HK-2 (cell line): ENCODE measurements around the gene NECAB2.

ENCODE experiments used
- DNase-seq: peaks from one replicate; pipeline ENCODE4 v3.0.0-alpha.2; 2018; ENCODE audit not compliant: unreplicated experiment

The NECAB2 gene

DNA sequence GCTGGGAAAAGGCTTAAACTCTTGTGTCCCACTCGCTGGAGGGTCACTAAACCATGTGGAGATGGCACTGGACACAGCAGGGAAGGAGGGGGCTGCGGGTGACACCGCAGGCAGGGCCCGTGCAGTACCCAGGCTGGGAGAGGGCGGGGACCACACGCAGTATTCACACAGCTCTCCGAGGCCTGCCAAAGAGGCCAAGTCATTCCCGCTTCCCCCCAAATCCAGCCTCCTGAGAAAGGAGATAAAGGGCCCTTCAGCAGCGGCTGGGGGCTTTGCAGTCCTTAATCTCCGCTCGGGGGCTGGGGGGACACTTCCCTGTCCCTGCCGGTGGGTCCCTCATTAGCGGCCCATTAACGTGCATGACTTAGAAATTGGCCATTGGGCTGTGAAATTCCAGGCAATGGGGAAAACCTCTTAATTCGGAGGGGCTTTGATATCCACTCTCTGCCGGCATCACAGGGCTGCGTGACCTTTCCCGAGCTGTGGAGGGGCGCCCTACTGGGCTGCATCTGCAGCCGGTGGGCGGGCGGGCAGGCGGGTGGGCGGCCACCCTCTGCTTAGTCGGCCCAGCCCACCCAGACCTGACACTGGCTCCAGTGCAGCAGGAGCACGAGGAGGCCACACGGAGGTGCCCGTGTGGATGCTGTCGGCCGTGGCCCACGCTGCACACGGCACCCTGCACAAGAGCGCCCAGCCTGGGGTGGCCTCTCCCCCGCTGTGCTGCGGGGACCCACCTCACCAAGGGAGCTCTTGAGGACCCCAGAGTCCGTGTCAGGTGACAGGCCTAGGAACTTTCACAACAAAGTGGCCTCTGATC is 77.2 kb downstream of the NECAB2 start:
- no peak for DNase-seq

DNA sequence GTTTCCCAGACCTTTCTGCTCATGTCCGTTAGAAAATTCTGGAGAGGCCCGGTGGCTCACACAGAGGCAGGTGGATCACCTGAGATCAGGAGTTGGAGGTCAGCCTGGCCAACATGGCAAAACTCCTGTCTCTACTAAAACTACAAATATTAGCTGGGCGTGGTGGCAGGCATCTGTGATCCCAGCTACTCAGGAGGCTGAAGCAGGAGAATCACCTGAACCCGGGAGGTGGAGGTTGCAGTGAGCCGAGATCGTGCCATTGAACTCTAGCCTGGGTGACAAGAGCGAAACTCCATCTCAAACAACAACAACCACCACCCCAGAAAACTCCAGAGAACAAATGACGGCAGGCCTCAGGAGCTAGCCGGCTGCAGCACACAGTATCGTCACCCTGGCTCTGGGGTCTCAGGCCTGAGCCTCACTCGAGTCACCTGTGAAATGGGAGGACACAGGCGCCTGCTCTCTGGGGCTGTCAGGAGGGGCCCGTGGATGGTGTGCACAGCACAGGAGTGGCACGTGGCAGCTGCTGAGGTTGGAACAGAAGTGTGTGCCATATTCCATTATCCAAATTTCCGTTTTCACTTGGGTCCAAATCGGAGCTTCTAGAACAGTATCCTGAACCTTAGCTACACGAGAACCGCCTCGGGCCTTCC is 77.9 kb downstream of the NECAB2 start:
- DNase-seq = no peak

DNA sequence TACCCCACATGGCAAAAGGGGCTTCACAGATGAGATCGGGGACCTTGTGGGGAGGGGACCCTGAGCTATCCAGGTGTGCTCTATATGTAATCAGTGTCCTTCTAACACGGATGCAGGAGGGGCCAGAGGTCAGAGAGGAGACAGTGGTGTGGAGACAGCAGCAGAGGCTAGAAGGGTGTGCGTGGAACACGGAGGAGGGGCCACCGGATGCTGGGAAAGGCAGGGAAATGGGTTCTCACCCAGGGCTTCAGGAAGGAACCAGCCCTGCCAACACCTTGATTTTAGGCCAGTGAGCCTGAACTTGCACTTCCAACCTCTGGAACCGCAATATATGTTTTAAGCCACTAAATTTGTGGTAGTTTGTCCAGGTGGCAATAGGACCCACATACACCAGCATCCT is 79.2 kb downstream of the NECAB2 start:
- DNase-seq = no peak

- DNase-seq = no peak
Observed at GRCh38 chr16:84047626-84048025, 79.6 kb downstream of the NECAB2 start.

DNA sequence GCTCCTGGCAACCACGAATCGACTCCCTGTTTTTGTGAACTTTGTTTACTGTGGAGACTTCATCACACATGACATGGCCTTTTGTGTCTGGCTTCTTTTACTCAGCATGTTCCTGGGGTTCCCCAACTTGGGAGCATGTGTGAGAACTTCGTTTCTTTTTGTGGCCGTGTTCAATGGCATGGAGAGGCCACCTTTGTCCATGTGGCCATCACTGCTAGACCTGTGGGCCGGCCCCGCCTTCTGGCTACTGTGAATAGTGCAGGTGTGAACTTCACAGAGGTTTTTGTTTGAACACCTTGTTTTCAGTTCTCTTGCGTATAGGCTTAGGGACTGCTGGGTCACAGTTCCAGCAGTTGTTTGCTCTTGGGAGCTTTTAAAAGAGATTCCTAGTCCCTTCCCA is 80.2 kb downstream of the NECAB2 start:
- DNase-seq = no peak

GRCh38 chr16:84048871-84049270 is 80.8 kb downstream of the NECAB2 start:
- DNase-seq = no peak

- DNase-seq = no peak
Observed at GRCh38 chr16:84049403-84050060, 81.5 kb downstream of the NECAB2 start.

DNA sequence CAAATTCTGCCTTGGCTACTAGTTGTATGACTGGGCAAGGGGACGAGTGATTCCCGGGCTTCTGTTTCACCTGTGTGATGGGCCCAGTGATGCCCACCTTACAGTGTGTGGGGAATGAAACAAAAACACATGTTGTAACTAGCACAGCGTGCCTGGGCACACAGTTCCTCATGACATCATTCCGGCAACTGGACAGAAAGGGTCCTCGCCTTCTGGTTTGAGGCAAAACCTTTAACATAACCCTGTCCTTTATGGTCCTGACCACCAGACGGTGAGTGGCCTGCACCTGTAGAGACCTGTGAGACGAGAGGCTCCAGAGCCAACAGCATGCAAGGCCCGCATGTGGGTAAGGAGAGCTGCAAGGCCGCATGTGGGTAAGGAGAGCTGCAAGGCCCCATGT is 82.3 kb downstream of the NECAB2 start:
- DNase-seq = no peak

- DNase-seq = no peak
Observed at GRCh38 chr16:84052071-84052622, 84.1 kb downstream of the NECAB2 start.
